ENCODE data around the gene KCNJ12.
"Not testable (repeated sequence)": the region's sequence is repeated elsewhere in the genome, so short reads cannot be mapped to it uniquely, and the experiment has no call there.

The KCNJ12 gene

DNA sequence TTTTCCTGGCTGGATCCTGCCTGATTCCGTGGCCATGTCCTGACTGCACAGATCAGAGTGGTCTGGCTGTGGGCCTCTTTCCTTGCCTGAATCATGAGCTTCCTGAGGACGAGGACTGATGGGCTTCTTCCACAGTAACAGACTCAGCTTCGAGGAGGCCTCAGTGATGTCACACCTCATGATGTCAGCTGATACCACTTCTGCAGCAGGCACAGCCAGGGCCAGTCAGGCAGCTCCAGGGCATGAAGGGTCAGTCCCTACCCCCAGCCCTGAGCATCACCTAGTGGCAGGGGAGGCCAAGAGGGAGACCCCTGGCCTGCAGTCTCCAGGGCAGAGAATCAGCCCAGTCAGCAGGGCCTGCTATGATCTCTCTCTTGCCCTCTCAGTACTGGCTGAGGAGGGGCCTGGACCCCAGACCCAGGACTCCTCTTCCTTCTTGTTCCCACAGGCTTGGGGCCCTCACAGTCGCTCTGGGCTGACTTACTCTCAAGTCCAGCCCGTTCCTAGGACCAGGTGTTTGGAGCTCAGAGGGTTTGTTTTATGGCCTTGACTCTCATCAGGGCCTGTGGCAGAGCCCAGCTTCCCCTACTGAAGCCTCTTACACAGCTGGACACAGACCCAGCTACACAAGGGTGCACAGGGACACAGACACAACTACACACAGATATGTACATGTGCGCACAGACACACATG, 26.7 kb upstream of the KCNJ12 start:
- DNase-seq (ENCODE audit: low spot score): not testable (repeated sequence)

DNA sequence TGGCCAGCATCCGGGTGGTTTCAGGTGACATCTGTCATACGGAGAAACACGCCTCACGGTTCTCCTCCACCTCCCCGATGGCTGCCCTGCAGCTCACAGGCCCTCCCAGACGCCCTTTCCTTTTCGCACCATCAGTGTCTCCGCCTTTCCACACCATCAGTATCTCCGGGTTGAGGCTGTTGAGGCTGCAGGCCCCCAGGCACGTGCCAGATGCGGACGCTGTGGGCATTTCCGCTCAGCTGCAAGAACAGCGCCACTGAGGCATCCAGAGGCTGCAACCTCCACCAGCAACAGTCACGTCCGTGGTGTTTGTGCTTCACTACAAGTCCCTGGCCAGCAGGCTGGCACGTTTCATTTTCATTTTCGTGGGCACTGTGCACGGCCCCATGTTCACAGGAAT, 25.7 kb upstream of the KCNJ12 start:
- not testable (repeated sequence) for DNase-seq (ENCODE audit: low spot score)

DNA sequence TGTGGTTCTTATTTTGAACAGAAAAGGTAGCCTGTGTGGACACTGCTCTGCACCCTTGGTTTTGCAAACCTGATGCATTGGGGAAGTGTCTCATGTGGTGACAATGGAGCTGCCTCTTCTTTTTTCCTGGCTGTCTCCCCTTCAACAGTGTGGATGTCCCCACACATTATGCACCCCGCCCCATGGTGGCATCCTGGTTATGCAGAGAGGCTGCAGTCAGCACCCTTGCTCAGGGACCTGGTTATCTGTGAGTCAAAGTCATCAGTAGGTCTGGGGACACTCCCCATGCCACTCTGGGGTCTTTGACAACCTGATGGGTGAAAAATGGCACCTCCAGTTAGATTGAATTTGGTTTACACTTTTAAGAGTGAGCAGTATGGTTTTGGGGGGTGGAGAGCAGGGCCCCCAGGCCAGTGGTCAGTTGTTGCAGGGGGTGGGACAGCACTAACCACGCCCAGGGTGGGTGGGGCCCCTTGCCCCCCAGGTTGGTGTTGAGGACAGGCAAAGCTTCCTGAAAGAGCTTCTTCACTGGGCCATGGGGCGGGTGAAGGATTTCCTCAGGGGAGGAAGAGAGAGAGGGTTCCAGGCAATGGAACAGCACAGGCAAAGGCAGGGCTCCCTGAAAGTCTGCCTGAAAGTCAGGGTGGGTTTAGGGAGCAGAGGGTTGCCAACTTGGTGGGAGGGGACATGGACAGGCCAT, 24.6 kb upstream of the KCNJ12 start:
- DNase-seq (ENCODE audit: low spot score): no peak

DNA sequence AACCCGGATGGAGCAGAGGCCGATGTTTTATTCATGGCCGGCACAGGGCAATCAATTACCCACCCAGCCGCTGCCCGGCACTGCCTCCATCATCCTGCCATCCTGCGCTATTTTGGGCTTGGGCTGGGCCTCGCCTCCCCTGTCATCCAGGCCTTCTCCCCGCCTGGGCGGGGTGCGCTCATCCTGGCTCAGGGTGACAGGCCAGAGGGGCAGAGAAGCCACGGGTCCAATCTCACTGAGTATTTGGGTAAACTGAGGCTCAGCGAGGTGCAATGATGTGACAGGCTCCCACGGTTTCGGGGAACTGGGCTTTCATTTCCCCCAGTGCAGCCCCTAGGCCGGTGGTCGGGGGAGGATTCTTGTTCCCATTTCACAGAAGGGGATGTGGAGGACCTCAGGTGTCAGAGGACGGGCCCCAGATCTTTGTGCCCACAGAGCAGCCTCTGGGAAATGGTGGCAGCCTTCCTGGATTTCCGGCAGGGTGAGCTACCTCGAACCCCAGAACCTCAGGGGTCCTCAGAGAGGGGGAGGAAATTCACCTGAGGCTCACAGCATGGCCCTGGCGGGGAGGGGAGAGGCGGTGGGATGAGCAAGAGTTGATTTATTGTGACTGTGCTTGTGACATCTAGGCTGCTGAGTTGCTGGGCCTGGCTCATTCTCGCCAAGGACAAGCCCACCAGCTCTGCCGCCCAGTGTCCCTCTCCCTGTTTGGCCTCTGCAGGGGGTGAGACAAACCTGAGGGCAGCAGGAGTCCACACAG, 23.8 kb upstream of the KCNJ12 start:
- no peak for DNase-seq (ENCODE audit: low spot score)

DNA sequence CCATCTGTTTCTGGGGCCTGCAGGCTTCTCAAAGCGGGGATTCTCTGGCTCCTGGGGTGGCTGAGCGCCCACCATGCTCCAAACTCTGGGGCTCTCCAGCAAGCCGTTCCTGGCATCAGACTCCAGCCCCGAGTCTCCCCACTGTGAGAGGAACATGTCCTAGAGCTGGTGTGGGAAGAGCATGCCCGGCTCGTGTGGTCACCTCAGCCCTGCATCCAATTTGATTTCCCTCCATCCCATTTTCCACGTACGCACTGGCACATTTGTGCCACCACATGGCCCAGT, 23.2 kb upstream of the KCNJ12 start:
- no peak for DNase-seq (ENCODE audit: low spot score)

DNA sequence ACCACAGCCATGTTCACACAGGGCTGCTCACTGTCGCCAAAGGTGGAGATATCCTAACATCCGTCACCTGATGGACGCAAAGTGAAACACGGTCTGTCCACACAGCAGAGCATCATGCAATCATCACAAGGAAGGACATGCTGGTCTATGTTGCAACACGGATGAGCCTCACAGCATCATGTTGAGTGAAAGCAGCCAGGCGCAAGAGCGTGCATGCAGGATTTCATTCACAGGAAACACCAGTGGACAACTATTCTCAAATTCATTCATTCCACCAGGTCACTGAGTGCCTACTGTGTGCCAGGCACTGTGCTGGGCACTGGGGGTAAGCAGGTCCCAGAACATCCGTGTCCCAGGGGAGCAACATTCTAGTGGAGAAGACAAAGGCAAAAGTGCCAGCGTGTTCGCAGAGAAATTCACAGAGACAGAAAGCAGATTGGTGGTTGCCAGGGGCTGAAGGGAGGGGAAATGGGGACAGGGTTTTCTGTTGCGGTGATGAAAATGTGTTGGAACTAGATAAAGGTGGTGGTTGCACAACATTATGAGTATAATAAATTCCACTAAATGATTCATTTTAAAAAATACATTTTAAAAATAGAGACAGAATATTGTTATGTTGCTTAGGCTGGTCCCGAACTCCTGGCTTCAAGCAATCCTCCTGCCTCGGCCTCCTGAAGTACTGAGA, 22.7 kb upstream of the KCNJ12 start:
- DNase-seq (ENCODE audit: low spot score): no peak

DNA sequence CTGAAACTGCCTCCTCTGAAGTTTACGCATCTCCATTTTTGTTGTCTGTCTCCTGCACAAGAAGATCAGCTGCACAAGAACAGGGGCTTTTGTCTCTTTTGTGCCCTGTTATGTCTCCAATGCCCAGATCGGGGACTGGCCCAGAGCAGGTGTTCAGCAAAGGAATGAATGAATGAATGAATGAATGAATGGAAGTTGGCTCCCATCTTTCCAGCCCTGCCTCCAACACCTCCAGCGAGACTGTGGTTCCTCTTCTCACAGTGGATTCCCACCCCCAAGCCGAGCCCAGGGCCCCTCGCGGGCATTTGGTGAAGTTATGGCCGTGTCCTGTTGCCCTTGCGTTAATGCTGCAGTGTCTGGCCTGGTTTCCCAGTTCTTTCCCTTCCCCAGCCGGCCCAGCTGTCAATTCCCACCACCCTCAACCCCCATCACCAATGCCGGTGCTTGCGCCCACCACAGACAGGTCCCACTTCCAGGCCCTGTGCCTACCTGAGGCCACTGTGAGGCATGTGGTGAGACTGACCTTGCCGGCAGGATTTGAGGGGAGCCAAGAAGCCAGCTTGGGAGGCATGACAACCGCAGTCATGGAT, 21.3 kb upstream of the KCNJ12 start:
- DNase-seq (ENCODE audit: low spot score): no peak

DNA sequence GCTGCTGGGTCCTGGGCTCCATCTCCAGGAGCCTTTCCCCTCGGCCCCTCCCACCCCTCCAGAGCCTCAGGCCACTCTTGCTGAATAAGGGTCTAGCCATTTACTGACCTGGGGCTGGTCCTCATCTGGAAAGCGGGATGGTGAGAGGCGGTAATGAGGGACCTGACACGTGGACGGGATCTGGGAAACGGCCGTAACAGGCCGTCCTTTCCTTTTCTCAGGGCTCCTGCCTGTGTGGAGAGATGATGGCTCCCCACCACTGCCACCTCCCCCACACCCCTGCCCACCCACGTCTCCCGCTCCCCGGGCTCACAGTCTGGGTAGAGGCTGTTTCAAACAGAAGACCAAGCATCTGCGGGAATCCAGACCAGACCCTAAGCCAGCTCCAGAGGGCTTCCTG, 20.6 kb upstream of the KCNJ12 start:
- no peak for DNase-seq (ENCODE audit: low spot score)

DNA sequence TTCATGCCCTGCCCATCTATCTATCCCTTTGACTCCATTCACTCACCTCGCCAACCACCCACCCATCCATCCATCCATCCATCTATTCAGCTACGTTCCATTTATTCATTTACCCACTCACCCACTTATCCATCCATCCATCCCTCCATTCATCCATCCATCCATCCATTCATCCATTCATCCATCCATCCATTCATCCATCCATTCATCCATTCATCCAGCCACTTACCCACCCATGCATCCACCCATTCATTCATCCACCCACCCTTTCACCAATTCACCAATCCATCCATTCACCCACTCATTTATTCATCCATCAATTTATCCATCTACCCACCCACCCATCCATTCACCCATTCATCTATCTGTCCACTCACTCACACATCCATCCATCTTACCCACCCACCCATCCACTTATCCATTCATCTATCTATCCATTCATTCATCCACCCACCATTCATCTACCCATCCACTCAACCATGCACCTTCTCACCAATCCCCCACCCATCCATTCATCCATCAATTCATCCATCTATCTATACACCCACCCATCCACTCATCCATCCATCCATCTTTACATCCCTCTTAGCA, 19.5 kb upstream of the KCNJ12 start:
- DNase-seq (ENCODE audit: low spot score): no peak

DNA sequence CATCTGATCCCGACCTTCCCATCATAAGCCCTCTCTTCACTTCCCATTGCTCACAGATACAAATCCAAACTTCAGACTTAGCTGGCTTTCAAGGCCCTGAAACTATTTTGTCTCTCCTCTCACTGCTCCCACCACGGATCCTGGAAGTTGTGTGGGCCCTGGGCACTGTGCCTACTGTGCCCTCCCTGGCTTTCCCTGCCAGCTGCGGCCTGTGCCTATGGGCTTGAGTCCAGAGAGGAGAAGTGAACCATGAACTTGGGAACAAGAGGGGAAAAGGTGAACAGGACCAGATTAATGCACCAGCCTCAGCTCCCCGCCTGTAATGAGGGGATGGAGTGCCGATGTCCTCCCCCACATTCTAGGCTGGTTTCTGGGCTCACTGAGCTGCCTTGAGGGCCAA, 18.9 kb upstream of the KCNJ12 start:
- DNase-seq (ENCODE audit: low spot score): no peak

DNA sequence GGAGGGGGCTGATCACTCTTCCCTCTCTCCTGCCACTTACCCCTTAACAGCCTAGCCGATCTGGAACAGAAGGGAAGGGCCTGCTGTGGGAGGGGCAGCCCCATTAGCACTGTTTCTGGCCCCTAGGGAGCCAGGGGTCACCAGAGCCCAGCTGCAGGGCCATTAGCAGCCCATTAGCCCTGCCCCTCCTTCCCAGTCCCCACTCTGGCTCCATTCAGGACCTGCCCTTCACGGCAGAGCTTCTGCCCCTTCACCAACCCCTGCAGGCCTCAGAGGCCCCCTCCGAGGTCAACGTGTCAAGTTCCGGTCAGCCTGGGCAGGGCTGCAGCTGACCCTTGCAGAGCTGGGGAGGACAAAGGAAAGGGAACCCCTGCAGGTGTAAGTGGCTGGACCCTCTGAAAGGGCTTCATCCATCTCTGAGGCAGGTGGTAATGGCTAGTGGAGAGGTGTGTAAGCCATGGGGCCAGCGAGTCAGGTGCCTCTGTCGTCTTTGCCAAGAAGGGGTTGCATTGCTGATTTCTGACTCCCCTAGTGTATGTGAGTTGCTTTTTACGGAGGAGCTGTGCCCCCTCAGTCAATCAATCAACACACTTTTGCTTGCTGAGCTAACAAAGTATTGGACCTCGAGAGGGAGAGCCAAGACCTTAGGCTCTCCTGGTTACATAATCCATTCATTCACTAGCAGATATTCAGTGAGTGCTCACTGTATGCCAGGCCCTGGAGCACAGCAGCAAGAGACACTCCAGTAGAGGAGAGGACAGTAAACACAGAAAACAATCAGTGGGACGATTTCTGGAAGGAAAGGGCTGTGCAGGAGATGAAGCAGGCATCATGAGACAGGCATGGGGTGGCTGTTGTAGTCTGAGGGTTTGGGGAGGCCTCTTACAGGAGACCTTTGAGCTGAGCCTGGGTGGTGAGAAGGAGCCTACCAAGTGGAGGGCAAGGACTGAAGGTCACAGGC, 18.2 kb upstream of the KCNJ12 start:
- DNase-seq (ENCODE audit: low spot score): no peak

DNA sequence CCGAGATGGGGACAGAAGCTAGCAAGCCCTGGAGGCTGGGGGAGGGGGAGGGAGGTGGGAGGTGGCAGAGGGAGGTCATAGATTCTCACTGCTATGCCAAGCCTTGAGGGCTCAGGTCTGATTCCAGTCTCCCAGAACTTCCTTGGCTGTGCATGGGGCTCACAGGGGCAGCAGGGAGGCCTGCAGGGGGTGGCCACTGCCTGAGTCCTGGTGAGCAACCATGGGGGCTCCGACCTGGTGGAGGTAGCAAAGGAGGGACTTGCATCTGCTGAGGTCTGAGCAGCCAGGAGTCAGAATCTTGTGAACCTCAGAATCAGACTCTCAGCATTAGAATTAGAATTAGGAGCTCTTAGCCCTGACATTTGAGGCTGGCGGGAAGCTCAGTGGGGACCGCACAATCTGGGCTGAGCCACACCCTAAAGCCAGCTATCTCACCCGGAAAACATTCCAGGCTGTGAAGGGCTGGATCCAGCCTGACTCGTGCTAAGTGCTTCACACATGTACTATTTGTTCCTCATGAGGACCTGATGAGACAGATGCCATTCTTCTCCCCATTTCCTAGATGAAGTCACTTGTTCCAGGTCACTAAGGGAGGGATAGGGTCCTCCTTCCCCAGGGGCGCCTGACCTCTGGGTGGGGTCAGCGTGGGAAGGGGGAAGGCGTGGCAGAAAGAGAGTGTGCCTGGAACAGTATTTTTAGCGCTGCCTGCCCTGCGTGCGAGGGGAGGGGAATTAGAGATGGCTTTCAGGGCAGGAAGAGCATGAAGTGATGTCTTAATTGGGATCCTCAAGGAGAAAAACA, 17.3 kb upstream of the KCNJ12 start:
- DNase-seq (ENCODE audit: low spot score): no peak

DNA sequence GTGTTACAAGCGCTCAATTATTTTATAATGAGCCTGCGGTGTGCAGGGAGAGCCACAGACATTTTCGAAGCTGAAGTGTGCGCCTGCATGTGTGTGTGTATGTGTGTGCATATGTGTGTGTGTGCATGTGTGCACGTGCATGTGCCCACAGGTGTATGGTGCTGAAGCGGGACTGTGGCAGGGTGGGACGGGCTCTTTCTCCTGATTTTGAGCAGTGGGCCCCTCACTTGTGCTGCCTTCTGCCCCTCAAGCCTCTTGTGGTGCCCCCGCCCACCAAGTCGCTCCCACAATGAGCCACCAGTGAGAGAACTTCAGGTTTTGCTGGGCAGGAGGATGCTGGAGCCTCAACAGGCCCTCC, 16.7 kb upstream of the KCNJ12 start:
- no peak for DNase-seq (ENCODE audit: low spot score)

DNA sequence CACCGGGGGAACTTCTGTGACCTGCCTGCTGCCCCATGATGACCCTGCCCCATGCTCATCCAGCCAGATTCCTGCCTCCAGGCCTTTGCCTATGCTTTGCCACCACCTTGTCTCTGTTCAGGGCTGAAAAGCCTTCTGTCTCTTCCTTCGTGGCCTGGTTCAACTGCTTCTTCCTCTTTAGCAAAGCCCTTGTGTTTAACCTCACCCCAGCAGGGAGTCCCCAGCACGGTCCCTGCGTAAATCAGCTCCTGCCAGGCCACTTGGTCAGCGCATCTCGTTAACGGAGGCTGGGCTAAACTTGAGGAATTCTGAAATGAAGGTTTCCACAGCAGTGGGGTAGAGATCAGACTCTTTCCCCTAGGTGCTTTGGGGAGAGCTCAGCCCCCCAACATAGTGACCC, 16.1 kb upstream of the KCNJ12 start:
- DNase-seq (ENCODE audit: low spot score): no peak

DNA sequence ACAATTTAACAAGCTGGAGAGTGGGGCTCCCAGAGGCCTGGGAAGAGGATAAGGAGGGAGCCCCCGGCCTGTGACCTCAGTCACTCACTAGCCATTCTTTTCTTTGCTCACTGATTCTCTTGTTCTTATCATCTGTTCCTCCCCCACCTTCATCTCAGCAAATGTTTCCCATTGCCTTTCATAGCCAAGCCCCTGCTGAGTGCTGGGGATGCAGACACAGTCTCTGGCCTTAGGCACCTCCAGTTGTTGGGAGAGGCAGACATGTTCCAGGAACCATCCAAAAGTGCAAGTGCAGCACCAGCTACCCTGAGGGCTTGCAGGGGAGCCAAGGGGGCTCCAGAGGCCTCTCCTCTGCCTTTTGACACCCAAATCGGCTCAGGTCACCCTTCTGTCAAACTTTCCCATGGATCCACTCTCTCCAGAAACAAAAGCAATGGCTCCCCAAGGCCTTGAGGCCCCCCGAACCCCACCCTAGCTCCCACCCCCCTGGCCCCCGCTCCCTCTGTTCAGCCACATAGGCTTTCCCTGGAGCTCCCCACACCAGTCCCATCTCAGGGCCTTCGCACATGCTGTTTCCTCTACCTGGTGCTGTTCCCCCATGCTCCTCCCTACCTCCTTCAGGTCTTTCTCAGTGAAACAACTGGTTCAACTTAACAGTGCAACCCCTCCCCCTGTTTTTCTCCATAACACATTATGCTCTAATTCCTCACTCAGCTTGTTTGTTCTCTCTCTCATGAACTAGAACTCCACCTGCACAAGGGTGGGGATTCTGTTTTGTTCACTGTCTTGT, 14.9 kb upstream of the KCNJ12 start:
- DNase-seq (ENCODE audit: low spot score): no peak

DNA sequence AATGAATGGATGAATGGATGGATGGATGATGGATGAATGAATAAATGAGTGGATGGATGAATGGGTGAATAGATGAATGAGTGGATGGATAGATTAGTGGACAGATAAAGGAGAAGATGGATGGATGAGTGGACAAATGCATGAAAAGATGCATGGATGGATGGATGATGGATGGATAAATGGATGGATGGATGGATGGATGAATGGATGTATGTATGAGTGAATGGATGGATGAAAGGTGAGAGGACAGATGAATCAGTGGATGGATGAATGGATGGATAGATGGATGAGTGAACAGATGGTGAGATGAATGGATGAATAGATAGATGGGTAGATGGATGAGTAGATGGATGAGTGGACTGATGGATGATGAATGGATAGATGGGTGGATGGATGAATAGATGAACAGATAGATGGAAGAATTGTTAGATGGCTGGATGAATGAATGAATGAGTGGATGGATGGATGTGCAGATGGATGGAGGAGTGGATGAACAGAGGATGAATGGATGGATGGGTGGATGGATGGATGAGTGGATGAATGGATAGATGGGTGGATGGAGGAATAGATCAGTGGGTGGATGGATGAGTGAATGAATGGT, 13.7 kb upstream of the KCNJ12 start:
- DNase-seq (ENCODE audit: low spot score): no peak

DNA sequence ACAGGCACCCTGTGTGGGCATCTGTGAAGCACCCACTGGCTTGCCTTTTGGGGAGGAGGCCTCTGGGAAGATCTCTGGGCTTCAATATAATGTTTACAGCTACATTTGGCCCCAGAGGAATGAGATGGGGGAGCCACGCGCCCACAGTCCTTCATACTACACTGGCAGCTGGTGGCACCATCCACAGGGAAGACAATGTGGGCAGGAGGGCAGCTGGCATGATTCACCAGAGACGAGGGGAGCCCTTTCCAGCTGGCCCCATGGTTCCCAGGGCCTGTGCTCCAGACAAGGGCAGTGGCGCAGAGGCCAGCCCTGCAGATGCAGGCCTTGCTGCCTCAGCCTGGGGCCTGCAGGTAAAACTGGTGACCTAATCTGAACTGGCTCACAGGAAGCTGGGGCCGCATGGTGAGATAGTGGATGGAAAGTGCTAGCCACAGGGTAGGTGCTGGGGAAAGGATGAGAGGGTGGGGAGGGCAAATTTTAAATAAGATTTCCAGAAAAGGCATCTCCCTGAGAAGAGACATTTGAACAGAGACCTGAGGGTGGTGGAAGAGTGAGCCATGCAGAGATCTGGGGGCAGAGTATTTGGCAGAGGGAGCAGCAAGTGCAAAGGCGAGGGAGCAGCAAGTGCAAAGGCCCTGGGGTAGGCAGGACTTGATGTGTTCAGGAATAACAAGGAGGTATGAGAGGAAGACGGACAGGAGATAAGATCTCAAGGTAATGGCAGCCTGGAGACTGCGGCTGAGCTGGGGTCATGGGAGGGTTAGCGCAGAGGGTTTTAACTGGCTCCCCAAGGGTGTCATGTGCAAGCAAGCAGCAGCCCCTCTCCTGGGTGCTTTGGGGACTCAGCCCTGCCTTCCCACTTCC, 12.1 kb upstream of the KCNJ12 start:
- no peak for DNase-seq (ENCODE audit: low spot score)

DNA sequence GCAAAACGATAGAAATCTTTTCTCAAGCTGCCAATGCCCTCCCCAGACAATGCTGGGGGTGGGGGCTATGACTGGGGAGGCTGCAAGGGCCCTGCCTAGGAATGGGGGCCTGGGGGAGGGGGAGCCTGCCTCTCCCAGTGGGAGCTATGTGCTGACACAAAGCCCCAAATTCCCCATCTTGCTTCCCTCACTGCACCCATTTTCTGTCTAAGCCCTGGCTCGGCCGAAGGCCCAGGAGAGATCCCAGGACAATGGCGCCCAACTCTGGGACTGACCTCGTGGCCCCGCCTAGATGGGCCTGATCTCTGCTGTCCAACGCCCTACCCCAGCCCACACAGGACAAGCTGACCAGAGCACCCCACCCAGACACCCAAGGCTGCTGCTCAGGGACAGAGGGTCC, 11.1 kb upstream of the KCNJ12 start:
- DNase-seq (ENCODE audit: low spot score): no peak
